Suprapubic skin (tissue), 4 donors: ENCODE results near the gene ZBTB21. TPM values are rescaled to one million over a fixed set of nuclear protein-coding genes. Genes with fewer than 3 reads are reported as not detected.
"Not testable (repeated sequence)": the region's sequence is repeated elsewhere in the genome, so short reads cannot be mapped to it uniquely, and the experiment has no call there.

Experiments used
- DNase-seq, 2 donors: peaks; one replicate each; pipeline ENCODE4 v3.0.0-alpha.2; 2019; ENCODE audit warnings: low spot score in 2 of 2
- H3K27ac ChIP-seq: fragments of 200-600 bp; sonication (generic); one replicate; pipeline ENCODE4 v1.5.1; 2019
- H3K27me3 ChIP-seq: fragments of 200-600 bp; sonication (generic); one replicate; pipeline ENCODE4 v1.5.1; 2019
- H3K36me3 ChIP-seq: fragments of 200-600 bp; sonication (generic); one replicate; pipeline ENCODE4 v1.5.1; 2019
- H3K4me1 ChIP-seq: fragments of 200-600 bp; sonication (generic); one replicate; pipeline ENCODE4 v1.5.1; 2019
- H3K4me3 ChIP-seq: fragments of 200-600 bp; sonication (generic); one replicate; pipeline ENCODE4 v1.5.1; 2019; ENCODE audit warnings: mild to moderate bottlenecking
- H3K9me3 ChIP-seq: fragments of 200-600 bp; sonication (generic); one replicate; pipeline ENCODE4 v1.5.1; 2019
- EP300 ChIP-seq: sonication (generic); formaldehyde crosslinking; IDR thresholded peaks from one replicate; pipeline ENCODE4 v1.6.1; 2017; ENCODE audit warnings: antibody characterized with exemption
- POLR2A ChIP-seq, 2 donors: fragments of 450-650 bp; IDR thresholded peaks; one replicate each; pipeline ENCODE4 v1.6.1; 2017; ENCODE audit warnings: antibody characterized with exemption in 2 of 2, mild to moderate bottlenecking in 2 of 2, moderate library complexity in 2 of 2
- POLR2AphosphoS5 ChIP-seq, 3 donors: sonication (generic); formaldehyde crosslinking; IDR thresholded peaks; one replicate each; pipeline ENCODE4 v1.6.1; 2017; ENCODE audit warnings: antibody characterized with exemption in 3 of 3
- whole genome bisulfite sequencing: methylation state at CpG from one replicate; pipeline ENCODE4 v1.1.5; 2018; 5-methylcytosine and 5-hydroxymethylcytosine counted together
- total RNA-seq, 4 donors: library from RNA; depleted of rRNA; stranded (reverse); fragments of >200 nt; gene quantifications; one replicate each; pipeline ENCODE4 v1.1.0, GENCODE V29; 2016
- TF ChIP-seq, protein P1 (sequence below), 2 donors: fragments of 200-600 bp in 1 of 2; fragments of 450-650 bp in 1 of 2; sonication (generic) in 1 of 2; IDR thresholded peaks; one replicate each; pipeline ENCODE4 v1.5.1; 2016 to 2019; ENCODE audit warnings: antibody characterized with exemption in 2 of 2, mild to moderate bottlenecking in 1 of 2, moderate library complexity in 1 of 2

ZBTB21 gene
- total RNA-seq, 4 donors from 2014 or later, result 24.5 to 39.1 (median 30.5) TPM

DNA sequence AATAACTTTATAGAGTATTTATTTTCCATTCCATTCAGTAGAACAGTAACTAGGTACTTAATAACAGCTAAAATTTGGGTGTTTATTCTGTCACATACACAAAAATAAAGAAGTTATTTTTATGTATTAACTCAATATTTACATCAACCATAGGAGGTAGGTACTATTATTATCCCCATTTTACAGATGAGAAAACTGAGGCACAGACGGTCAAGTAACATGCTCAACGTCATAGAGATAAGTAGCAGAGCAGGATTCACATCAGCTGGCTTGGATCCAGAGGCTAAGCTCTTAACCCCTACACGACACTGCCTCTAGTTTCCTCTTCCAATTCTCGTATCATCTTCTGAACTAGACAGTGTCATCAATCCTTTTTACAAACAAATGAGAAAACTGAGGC, 9.3 kb downstream of the ZBTB21 start:
- Histone ChIP-seq H3K27me3 (no peaks in the 10 kb centered on the region), H3K4me3 (no peak overlapping the region), H3K4me1 (peaks cover 40% of the 10 kb centered on the region), H3K36me3 (peaks cover 15% of the 10 kb centered on the region), H3K27ac (no peak overlapping the region), H3K9me3 (no peaks in the 10 kb centered on the region)
- no peak for DNase-seq
- TF ChIP-seq, protein P1, sequence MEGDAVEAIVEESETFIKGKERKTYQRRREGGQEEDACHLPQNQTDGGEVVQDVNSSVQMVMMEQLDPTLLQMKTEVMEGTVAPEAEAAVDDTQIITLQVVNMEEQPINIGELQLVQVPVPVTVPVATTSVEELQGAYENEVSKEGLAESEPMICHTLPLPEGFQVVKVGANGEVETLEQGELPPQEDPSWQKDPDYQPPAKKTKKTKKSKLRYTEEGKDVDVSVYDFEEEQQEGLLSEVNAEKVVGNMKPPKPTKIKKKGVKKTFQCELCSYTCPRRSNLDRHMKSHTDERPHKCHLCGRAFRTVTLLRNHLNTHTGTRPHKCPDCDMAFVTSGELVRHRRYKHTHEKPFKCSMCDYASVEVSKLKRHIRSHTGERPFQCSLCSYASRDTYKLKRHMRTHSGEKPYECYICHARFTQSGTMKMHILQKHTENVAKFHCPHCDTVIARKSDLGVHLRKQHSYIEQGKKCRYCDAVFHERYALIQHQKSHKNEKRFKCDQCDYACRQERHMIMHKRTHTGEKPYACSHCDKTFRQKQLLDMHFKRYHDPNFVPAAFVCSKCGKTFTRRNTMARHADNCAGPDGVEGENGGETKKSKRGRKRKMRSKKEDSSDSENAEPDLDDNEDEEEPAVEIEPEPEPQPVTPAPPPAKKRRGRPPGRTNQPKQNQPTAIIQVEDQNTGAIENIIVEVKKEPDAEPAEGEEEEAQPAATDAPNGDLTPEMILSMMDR (IDR thresholded peaks at IDR 0.05), result no peak
- no peak for TF ChIP-seq POLR2AphosphoS5 (IDR thresholded peaks at IDR 0.05)
- no peak for TF ChIP-seq EP300
- no peak for TF ChIP-seq POLR2A (IDR thresholded peaks at IDR 0.05)
- 83% methylated on average over 4 of the region's 4 CpGs for WGBS

DNA sequence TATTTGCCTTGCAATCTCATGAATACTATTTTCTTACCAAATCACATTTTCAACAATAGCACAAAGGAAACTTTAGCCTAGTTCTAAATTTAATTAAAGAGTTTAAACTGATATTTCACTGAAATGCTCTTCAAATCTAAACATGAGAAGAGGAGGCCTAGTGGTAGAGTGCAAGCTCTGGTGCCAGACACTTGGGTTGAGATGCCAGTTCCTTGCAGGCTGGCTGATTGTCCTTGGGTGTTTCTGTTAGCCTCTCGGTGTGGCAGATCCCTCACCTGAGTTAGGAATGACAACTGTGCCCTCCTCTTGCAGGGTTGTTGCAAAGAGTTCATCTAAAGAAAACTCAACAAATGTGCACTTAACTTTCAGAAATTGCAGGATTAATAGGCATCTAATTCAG, 12.5 kb downstream of the ZBTB21 start:
- no peak for DNase-seq
- Histone ChIP-seq H3K36me3 (peaks cover 39% of the 10 kb centered on the region), H3K27me3 (no peaks in the 10 kb centered on the region), H3K4me1 (peaks cover 12% of the 10 kb centered on the region), H3K9me3 (peaks cover 5% of the 10 kb centered on the region), H3K4me3 (no peak overlapping the region), H3K27ac (no peak overlapping the region)
- no peak for TF ChIP-seq EP300
- no peak for TF ChIP-seq POLR2AphosphoS5 (IDR thresholded peaks at IDR 0.05)
- TF ChIP-seq, protein P1 (IDR thresholded peaks at IDR 0.05), result no peak
- TF ChIP-seq POLR2A (IDR thresholded peaks at IDR 0.05), result no peak
- 95% methylated on average over 1 of the region's 1 CpG for WGBS

DNA sequence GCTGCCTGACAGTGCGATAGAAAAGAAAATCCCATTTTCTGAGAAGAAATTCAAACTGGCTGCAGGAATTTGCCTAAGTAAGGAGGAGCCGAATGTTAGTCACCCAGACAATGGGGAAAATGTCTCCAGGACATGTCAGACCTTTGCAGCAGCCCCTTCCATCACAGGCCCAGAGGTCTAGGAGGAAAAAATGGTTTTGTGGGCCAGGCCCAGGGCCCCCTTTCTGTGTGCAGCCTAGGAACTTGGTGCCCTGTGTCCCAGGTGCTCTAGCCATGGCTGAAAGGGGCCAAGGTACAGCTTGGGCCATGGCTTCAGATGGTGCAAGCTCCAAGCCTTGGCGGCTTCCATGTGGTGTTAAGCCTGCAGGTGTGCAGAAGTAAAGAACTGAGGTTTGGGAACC, 14.6 kb downstream of the ZBTB21 start:
- WGBS, result 97% methylated on average over 3 of the region's 3 CpGs
- Histone ChIP-seq H3K27me3 (no peaks in the 10 kb centered on the region), H3K4me3 (no peak overlapping the region), H3K9me3 (peaks cover 5% of the 10 kb centered on the region), H3K27ac (no peak overlapping the region), H3K4me1 (no peaks in the 10 kb centered on the region), H3K36me3 (peaks cover 58% of the 10 kb centered on the region)
- no peak for DNase-seq
- TF ChIP-seq, protein P1 (IDR thresholded peaks at IDR 0.05), result no peak
- TF ChIP-seq POLR2A (IDR thresholded peaks at IDR 0.05) (no peak), POLR2AphosphoS5 (IDR thresholded peaks at IDR 0.05) (no peak), EP300 (no peak)

DNA sequence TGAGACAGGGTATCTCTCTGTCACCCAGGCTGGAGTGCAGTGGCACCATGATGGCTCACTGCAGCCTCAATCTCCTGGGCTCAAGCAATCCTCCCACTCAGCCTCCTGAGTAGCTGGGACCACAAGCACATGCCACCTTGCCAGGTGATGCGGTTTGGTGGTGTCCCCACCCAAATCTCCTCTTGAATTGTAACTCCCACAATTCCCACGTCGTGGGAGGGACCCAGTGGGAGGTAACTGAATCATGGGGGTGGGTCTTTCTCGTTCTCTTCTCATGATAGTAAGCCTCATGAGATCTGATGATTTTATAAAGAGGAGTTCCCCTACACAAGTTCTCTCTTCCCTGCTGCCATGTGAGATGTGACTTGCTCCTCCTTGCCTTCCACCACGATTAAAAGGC, 15.5 kb downstream of the ZBTB21 start:
- H3K9me3 ChIP-seq, H3K27ac ChIP-seq, H3K4me3 ChIP-seq, H3K4me1 ChIP-seq, H3K27me3 ChIP-seq, DNase-seq: not testable (repeated sequence)
- peaks cover 51% of the 10 kb centered on the region for H3K36me3 ChIP-seq
- WGBS, result 83% methylated on average over 5 of the region's 5 CpGs

DNA sequence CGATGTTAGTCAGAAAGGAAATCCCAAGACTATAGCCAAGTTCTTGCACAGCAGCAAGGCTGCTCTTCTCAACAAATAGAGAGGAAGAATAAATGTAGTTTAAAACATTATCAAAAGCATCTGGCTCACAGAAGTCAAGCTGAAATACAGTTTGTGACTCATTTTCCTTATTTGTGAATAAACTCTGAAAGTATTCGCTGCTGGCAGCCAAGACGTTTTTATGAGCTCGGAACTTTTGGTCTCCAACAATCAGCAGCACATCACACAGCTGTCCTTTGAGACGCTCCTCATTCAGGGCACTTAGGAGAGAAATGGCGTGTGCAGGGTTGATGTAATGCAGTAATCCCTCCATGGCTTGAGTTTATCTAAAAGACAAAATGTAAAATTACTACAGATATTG, 16.4 kb downstream of the ZBTB21 start:
- peaks cover 5% of the 10 kb centered on the region for H3K9me3 ChIP-seq
- H3K4me1 ChIP-seq, result no peaks in the 10 kb centered on the region
- no peaks in the 10 kb centered on the region for H3K27me3 ChIP-seq
- TF ChIP-seq EP300 (no peak), POLR2A (IDR thresholded peaks at IDR 0.05) (no peak), POLR2AphosphoS5 (IDR thresholded peaks at IDR 0.05) (no peak)
- TF ChIP-seq, protein P1 (IDR thresholded peaks at IDR 0.05), result no peak
- no peak for DNase-seq
- no peak overlapping the region for H3K27ac ChIP-seq
- H3K4me3 ChIP-seq, result no peak overlapping the region
- 51% methylated on average over 6 of the region's 6 CpGs for WGBS
- peaks cover 51% of the 10 kb centered on the region for H3K36me3 ChIP-seq

DNA sequence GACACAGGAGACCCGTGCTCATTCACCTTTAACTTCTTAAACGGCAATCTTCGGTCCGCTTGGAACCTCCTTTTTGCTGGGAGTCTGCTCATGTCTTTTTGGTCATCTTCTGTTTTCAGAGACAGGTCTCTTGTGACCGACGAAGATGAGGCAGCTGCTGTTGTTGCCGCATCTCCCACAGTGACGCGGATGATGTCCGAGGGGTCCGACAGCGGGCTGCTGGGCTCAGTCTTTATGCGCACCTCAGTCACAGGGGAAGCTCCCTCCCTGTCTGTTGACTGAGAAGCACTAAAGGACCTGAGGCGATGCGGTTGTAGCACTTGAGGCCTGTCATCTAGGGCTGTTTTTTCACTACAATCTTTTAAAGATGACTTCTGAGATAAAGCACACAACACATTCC, 17.6 kb downstream of the ZBTB21 start:
- TF ChIP-seq POLR2A (IDR thresholded peaks at IDR 0.05) (no peak), EP300 (no peak), POLR2AphosphoS5 (IDR thresholded peaks at IDR 0.05) (no peak)
- TF ChIP-seq, protein P1 (IDR thresholded peaks at IDR 0.05), result no peak
- peaks cover 51% of the 10 kb centered on the region for H3K36me3 ChIP-seq
- no peak overlapping the region for H3K27ac ChIP-seq
- H3K9me3 ChIP-seq, result peaks cover 5% of the 10 kb centered on the region
- DNase-seq, result no peak
- H3K4me3 ChIP-seq, result no peak overlapping the region
- H3K4me1 ChIP-seq, result no peaks in the 10 kb centered on the region
- 99% methylated on average over 15 of the region's 15 CpGs for WGBS
- no peaks in the 10 kb centered on the region for H3K27me3 ChIP-seq
